ENCODE results near the gene CPVL.

The CPVL gene
- total RNA-seq = 0.28 to 2.4 reads per million in 2 donors

DNA sequence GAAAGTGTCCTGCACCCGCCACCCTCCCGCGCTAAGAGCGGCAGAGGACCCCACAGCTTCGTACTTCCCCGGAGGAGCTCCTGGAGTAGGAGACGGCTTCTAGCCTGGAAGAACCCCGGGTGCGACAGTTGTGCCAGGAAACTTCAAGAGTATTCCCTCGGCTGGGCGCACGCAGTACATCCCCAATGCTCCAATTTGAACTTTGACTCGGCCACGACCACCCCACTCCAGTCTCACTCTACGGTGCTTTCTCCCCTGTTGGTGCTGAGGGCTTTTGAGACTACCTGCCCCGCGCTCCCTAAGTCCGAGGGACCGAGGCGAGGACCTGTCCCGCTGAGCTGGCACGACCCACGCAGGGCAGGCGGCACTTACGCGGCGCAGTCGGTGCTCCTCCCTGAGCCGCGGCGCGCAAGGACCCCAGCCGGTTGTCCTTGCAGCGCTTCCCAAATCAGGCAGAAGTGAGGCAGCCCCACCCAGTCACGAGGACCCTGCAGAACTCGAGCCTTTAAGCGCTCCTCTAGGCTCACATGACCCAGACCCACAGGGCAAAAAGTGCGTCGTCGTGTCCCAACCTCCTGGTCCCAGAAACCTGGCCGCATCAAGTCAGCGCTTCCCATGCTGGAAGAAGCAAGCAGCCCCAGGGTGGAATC is at the start of gene CPVL:
Gene CPVL (minus strand): TSS at position 481 of the 650 bp plus-strand sequence. CDS start 25,476 bp downstream, outside the sequence.
- no peak for DNase-seq

DNA sequence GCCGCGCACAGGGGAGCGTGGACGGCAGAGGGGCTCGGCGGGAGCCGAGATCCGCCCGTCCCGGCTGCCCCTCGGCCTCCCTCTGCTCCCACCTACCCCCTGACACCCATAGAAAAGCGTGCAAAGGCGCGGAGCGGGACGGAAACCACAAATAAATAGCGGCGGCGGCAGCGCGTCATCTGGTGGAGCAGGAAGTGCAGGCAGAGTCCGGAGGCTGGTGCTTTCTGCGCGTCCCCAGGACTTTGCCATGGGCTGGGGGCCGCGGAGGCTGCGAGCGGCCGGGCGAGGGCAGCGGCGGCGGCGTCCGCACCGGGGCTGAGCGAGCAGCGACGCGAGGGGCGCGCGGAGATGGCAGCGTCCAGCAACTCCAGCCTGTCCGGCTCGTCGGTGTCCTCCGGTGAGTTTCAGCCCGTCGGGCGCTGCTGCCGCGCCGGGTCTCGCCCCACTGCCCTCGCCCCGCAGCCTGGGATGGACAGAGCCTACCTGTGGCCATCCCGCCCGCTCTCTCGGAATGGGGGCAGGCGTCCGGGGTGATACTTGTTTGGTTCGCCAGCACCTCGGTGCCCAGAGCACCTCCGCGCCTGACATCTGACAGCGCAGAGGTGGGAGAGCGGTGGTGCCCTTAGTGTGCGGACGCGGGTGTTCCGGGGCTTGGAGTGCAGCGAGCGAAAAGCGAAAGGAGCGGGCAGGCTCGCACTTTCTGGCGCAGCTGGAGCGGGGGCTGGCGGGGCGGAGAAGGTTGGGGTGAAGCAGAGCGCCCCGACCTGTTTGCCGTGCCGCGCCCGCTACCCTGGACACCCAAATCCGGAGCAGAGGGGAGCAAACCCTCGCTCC is 48.5 kb upstream of the CPVL start, which contains the start of gene CHN2:
Gene CHN2 (plus strand): TSS at position 182 of the 834 bp plus-strand sequence.
- DNase-seq = peak; percentile 15

- DNase-seq = no peak
Measured at GRCh38 chr7:29194206-29194593, 47.9 kb upstream of the CPVL start.

GRCh38 chr7:29193316-29194205 is 47.2 kb upstream of the CPVL start:
- no peak for DNase-seq

DNA sequence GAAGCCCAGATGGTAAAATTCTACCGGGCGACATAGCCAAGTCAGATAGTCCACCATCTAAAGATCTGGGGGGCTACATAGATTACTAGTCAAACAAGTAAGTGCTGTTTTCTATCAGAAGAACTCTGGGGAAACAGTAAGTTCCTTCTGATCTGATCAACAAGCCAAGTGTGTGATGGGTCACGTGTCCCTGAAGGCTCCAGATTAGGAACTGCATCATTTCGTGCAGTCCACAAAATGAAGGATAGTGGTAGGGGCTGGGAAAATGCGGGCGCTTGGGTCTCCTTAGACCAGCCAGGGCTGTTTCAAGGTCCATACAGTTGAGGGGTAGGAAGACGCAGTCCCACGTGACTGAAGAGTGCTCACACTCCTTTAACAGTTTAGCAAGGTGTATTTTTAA is 46.5 kb upstream of the CPVL start:
- DNase-seq = no peak

DNA sequence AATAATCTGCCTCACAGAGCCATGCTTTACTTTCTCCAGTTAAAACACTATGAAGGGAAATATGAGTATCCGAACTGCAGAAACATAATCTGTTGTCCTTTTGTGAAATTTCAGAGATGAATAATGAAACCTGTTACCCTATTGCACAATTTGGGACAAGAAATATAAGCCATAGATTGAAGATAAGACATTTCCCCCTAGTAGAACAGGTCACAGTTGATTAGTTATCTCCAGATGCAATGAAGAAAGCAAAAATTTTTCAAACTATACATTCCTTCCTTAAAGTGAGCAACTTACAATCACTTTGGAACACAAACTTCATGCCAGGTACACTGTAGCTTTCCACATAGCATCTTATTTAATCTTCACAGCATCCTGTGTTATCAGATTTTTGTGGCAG is 46.0 kb upstream of the CPVL start:
- no peak for DNase-seq

DNA sequence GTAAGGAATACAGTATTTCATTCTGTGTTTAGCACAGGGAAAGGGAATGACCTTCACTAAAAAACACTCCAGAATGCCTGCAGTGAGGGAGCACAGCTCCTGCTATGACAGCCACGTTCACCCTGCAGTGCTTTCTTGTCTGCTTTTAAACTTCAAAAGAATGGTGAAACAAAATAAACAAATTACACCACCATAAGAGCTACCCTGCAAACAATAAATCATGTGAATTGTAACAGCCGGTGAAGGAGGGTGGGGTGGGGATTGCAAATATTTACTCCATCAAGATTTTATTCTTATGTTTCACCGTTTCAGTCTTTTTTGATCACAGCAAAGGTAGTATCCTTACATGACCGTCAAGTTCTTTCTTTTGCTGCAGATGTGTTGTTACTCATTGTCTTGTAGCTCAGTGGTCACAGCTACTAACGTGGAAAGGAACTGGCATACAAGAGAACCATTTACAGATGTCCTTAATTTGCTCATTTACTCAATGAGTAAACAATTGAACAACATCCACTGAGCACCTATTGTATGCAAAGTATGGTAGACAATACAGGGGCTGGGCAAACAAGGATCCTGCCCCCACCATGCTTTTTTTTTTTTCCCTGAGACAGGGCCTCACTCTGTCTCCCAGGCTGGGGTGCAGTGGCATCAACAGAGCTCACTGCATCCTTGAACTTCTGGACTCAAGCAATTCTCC is 44.2 kb upstream of the CPVL start:
- no peak for DNase-seq

GRCh38 chr7:29189743-29190201 is 43.4 kb upstream of the CPVL start:
- DNase-seq = peak; percentile 28

DNA sequence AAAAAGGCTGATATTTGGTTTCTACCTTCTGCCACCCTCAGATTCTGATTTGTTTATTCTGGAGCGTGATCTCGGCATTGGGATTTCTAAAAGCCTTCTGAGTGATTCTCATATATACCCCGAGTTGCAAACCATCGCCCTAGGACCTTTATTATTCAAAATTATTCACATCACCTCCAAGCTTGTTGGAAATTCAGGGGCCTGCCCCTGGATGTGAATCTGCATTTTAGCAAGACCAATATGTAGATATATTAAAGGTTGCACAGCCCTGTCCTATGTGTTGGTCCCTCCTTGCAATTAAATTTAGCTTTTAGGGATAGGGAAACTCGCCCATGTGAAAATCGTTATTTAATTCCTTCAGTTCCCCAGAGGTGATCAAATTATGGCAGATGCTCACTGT is 39.3 kb upstream of the CPVL start:
- no peak for DNase-seq

GRCh38 chr7:29184599-29184998 is 38.3 kb upstream of the CPVL start:
- no peak for DNase-seq

GRCh38 chr7:29179115-29179514 is 32.8 kb upstream of the CPVL start:
- no peak for DNase-seq

- DNase-seq = no peak
Measured at GRCh38 chr7:29177963-29178600, 31.7 kb upstream of the CPVL start.

DNA sequence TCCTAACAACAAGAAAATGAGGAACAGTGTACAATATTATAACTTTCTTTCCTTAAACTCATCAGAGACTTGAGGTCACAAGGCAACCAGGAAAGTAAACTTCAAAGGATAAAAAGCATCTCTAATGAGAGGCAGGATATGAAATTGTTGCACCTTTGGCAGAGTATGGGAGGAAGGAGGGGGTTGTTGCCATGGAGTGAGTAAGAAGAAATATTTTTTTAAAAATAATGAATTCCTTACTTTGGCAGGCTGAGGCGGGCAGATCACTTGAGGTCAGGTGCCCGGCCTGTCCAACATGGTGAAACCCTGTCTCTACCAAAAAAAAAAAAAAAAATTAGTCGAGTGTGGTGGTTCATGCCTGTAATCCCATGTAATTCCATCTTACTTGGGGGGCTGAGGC is 27.1 kb upstream of the CPVL start:
- DNase-seq = no peak

DNA sequence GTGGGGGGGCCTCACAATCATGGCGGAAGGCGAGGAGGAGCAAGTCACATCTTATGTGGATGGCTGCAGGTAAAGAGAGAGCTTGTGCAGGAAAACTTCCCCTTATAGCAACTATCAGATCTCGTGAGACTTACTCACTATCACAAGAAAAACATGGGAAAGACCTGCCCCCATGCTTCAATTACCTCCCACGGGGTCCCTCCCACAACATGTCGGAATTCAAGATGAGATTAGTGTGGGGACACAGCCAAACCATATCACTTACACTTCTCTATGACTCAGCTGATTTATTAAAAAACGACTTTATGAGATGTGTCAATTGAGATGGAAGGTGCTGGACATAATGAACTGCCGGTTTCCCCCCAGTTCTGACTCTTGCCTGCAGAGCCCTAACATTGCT is 24.4 kb upstream of the CPVL start:
- DNase-seq = no peak

DNA sequence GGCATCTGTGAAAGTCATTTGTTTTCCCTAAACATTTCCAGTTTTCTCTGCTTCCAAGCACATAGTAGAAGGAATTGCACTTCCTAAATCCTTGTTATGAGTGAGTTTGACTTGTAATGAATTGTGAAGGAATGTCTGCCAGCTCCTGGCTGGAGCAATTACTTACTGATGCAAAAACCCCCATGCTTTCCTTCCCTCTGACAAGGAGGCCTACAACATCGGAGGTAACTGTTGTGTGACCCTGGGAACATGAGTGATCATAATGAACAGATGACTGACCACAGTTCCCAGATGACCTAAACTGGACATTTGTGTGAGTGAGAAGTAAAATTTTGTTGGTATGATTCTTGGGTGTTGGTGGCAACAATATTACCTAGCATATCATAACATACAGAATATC is 21.4 kb upstream of the CPVL start:
- DNase-seq = no peak

DNA sequence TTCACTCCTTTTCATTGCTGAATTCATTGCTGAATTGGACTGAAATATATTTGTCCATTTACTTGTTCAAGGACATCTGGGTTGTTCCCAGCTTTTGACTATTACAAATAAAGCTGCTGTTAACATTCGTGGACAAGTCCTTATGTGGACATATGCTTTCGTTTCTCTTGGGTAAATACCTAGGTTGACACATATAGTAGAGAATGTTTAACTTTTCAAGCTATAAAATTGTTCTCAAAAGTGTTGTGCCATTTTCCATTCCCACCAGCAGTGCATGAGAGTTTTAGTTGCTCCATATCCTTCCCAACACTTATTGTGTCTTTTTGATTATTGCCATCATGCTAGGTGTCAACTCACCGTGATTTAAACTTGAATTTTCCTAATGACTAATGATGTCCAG is 17.5 kb upstream of the CPVL start:
- no peak for DNase-seq

- DNase-seq = no peak
Measured at GRCh38 chr7:29162577-29162976, 16.2 kb upstream of the CPVL start.

DNA sequence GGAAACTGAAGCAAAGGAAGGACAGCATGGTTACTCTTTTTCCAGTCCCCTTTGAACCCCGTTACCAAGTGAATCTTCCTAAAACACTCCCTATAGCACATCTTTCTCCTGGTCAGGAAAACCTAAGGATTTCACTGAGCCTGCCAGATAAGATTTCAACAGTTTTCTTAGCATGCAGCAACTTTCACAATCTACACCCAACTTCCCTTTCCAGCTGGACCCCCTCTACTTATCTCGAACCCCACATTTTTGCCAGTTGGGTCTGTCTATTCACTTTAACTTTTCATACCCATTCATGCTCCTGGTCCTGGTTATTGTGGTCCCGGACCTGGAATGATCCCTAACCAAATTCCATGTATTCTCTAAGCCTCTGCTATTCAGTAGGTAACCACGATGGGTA is 14.9 kb upstream of the CPVL start:
- no peak for DNase-seq

- DNase-seq = no peak
Measured at GRCh38 chr7:29160080-29160479, 13.7 kb upstream of the CPVL start.

DNA sequence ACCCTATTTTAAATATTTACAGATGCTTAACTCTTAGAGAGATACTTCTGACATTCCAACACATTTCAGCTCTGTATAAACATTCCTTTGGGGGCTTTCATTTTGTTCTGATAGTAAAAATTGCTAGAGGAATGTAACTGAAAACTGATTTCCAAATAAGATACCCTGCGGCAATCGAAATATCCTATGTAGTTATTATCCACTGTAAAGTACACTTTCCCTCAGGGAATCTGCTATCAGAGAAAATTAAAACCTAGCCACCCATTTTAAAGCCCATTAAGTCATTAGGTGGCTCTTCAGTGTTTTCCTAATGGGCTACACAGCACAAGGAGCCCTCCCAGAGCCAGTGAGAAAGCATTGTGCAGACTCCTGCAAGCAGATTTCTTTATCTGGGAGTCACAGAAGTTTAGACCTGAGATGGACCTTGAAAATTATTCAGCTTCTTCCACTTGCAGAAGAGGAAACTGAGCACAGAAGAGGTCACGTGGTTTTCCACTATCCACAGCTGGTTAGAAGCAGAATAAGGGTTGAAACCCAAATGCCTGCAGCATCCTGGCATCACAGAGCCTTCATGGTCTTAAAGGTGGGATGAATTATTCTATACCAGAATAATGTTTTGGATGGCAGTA is 12.6 kb upstream of the CPVL start:
- no peak for DNase-seq

DNA sequence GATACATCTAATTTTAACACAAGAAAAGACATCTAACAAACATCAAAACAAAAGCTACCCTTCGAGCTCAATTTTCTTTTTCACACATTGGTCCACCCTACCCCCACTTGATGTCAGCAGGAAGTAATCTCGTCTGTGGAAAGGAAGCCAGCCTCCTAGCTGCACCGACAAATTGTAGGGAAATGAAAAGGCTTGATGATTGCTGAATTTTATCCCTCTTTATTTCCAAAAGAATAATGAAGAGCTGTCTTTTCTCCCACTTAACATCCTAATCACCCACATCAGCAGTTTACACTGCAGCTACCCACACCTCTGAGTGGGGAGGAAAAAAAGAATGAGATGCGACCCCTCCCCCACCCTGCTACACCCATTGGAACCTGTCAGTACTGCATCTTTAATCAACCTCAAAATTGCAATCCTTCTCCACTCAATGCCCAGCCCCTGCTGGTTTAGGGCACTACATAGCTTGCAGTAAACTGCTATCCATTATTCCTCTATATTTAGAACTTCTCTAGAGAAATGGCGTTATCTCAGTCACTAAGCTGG is 10.6 kb upstream of the CPVL start:
- DNase-seq = no peak
